Right hindlimb (tissue), 1 donor: ENCODE data around the gene RPS13.
"Not testable (repeated sequence)": the region's sequence is repeated elsewhere in the genome, so short reads cannot be mapped to it uniquely, and the experiment has no call there.

ENCODE experiments used
- DNase-seq: peaks from one replicate; pipeline ENCODE4 v3.0.0-alpha.2; 2018

RPS13 gene

GRCh38 chr11:17034027-17034426, 43.4 kb downstream of the RPS13 start:
- not testable (repeated sequence) for DNase-seq

GRCh38 chr11:17026487-17027082, 50.9 kb downstream of the RPS13 start:
- no peak for DNase-seq

- no peak for DNase-seq
Observed at GRCh38 chr11:17024924-17025323, 52.5 kb downstream of the RPS13 start.
